Measurements from ENCODE around the gene RBP3. TPM values are rescaled to one million over a fixed set of nuclear protein-coding genes. Genes with fewer than 3 reads are reported as not detected.

RBP3 gene
- total RNA-seq, 1 donor from 2014 or later, result not detected

GRCh38 chr10:47332946-47333345 lies 15.2 kb upstream of the RBP3 start:
- H3K4me3 Mint-ChIP-seq, result no peak overlapping the region
- H3K9me3 Mint-ChIP-seq, result no peaks in the 10 kb centered on the region
- no peak overlapping the region for H3K27ac Mint-ChIP-seq (ENCODE audit: unreplicated experiment)
- DNase-seq (ENCODE audit: low read depth, low spot score), result no peak
- TF ChIP-seq CTCF (conservative IDR thresholded peaks at IDR 0.05), result no peak
- peaks cover 5% of the 10 kb centered on the region for H3K4me1 Mint-ChIP-seq
- H3K27me3 Mint-ChIP-seq (ENCODE audit: low read depth), result peaks cover 9% of the 10 kb centered on the region
- no peaks in the 10 kb centered on the region for H3K36me3 Mint-ChIP-seq (ENCODE audit: low read depth)

GRCh38 chr10:47333532-47333931 lies 14.6 kb upstream of the RBP3 start:
- Mint-ChIP-seq H3K4me1 (peaks cover 5% of the 10 kb centered on the region), H3K9me3 (no peaks in the 10 kb centered on the region), H3K36me3 (ENCODE audit: low read depth) (no peaks in the 10 kb centered on the region), H3K4me3 (no peak overlapping the region), H3K27me3 (ENCODE audit: low read depth) (peaks cover 9% of the 10 kb centered on the region), H3K27ac (ENCODE audit: unreplicated experiment) (no peak overlapping the region)
- DNase-seq (ENCODE audit: low read depth, low spot score), result no peak
- no peak for TF ChIP-seq CTCF (conservative IDR thresholded peaks at IDR 0.05)

GRCh38 chr10:47334466-47335295 lies 13.5 kb upstream of the RBP3 start:
- Mint-ChIP-seq H3K4me3 (no peak overlapping the region), H3K27ac (ENCODE audit: unreplicated experiment) (peak overlapping the region; percentile 6), H3K27me3 (ENCODE audit: low read depth) (peaks cover 9% of the 10 kb centered on the region), H3K9me3 (no peaks in the 10 kb centered on the region), H3K36me3 (ENCODE audit: low read depth) (no peaks in the 10 kb centered on the region), H3K4me1 (peaks cover 5% of the 10 kb centered on the region)
- DNase-seq (ENCODE audit: low read depth, low spot score), result no peak
- TF ChIP-seq CTCF (conservative IDR thresholded peaks at IDR 0.05), result no peak

- H3K36me3 Mint-ChIP-seq (ENCODE audit: low read depth), result no peaks in the 10 kb centered on the region
- peaks cover 9% of the 10 kb centered on the region for H3K27me3 Mint-ChIP-seq (ENCODE audit: low read depth)
- H3K9me3 Mint-ChIP-seq, result no peaks in the 10 kb centered on the region
Observed at GRCh38 chr10:47335906-47336305, 12.3 kb upstream of the RBP3 start.

GRCh38 chr10:47336387-47337134 lies 11.6 kb upstream of the RBP3 start:
- Mint-ChIP-seq H3K27me3 (ENCODE audit: low read depth) (peaks cover 9% of the 10 kb centered on the region), H3K36me3 (ENCODE audit: low read depth) (no peaks in the 10 kb centered on the region), H3K4me1 (peaks cover 5% of the 10 kb centered on the region), H3K9me3 (no peaks in the 10 kb centered on the region), H3K4me3 (no peak overlapping the region), H3K27ac (ENCODE audit: unreplicated experiment) (no peak overlapping the region)
- no peak for DNase-seq (ENCODE audit: low read depth, low spot score)
- no peak for TF ChIP-seq CTCF (conservative IDR thresholded peaks at IDR 0.05)

More at GRCh38 chr10:47335906-47336305, 12.3 kb upstream of the RBP3 start:
- Mint-ChIP-seq H3K27ac (ENCODE audit: unreplicated experiment) (no peak overlapping the region), H3K4me1 (peaks cover 5% of the 10 kb centered on the region), H3K4me3 (no peak overlapping the region)
- TF ChIP-seq CTCF (conservative IDR thresholded peaks at IDR 0.05), result no peak
- DNase-seq (ENCODE audit: low read depth, low spot score), result no peak
